Dermis blood vessel endothelial cell (primary cell): ENCODE measurements around the gene FLNA. TPM values are rescaled to one million over a fixed set of nuclear protein-coding genes. Genes with fewer than 3 reads are reported as not detected.
A peak's percentile ranks its signal among the peaks of the same experiment; 100 is the strongest.
"Not testable (repeated sequence)": the region's sequence is repeated elsewhere in the genome, so short reads cannot be mapped to it uniquely, and the experiment has no call there.

Source experiments
- DNase-seq: peaks from one replicate; pipeline ENCODE4 v3.0.0; 2010
- total RNA-seq: library from RNA; depleted of rRNA; stranded (reverse); fragments of >200 nt; gene quantifications from 2 replicates; pipeline ENCODE4 v1.2.3, GENCODE V29; 2014

Gene FLNA
- total RNA-seq, 1 donor from 2014 or later: 1,387 TPM

GRCh38 chrX:154328646-154329045 is 45.8 kb downstream of the FLNA start:
- DNase-seq: no peak

- no peak for DNase-seq
These were observed 47.2 kb downstream of the FLNA start for GRCh38 chrX:154327038-154327820.

DNA sequence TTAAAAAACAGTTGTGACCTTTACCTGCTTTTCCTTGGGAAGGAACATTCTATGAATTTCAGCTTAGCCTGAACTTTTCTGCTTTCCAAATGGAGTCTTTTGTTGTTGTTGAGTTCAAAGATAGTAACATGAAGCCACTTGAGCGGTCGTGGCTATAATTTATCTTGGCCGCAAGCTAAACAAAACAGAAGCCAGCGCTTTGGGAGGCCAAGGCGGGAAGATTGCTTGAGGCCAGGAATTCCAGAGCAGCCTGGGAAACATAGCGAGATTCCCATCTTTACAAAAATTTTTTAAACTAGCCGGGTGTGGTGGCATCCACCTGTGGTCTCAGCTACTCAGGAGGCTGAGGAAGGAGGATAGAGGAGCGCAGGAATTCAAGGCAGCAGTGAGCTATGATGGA is 48.9 kb downstream of the FLNA start:
- DNase-seq: peak; percentile 41

- DNase-seq: no peak
These were observed 50.9 kb downstream of the FLNA start for GRCh38 chrX:154323537-154323936.

- no peak for DNase-seq
These were observed 51.5 kb downstream of the FLNA start for GRCh38 chrX:154322890-154323289.

GRCh38 chrX:154321594-154321993 is 52.8 kb downstream of the FLNA start:
- peak; percentile 5 for DNase-seq

GRCh38 chrX:154321152-154321551 is 53.3 kb downstream of the FLNA start:
- no peak for DNase-seq

DNA sequence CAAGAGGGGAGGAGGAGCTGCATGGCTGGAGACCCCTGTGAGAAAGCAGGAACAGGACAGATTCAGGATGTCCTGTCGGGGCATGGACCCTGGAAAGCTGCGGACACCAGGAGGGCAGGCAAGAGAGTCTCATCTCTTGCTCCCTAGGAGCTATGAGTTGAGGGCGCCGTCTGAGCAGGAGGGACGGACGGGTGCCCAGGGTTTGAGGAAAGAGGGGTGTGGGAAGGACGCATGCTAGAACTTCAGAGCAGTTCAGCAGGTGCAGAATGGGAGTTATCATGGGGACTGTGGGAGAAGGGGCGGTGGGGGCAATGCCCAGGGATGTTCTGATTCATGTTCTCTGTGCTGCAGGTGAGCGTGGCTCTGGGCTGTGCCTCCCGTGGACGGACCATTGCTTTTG is 54.0 kb downstream of the FLNA start:
- no peak for DNase-seq

DNA sequence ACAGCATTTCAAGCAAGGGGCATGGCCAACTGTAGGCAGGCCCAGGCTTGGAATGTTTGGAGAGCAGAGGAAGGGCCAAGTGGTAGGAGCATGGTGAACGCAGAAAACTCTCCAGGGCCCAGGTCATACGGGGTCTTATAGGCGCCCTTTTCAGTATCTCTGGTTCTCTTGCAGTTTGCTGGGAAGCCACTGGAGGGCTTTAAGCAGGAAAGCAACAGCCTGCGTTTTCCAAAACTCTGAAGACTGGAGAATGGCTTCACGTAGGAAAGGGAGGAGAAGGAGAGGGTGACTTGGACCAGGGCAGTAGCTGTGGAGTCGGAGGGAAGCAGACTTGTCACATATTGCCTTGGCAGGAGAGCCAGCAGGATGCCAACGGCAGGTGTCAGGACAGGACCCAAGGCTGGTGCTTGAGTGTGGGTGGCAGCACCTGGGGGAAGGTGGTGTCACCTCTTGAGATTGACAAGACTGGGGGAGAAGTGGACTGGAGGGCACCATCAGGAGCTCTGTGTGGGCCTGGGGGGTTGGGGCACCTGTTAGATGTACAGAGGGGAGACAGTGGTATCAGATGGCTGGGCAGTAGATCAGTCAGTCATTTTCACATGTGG is 56.9 kb downstream of the FLNA start:
- DNase-seq: peak; percentile 58

DNA sequence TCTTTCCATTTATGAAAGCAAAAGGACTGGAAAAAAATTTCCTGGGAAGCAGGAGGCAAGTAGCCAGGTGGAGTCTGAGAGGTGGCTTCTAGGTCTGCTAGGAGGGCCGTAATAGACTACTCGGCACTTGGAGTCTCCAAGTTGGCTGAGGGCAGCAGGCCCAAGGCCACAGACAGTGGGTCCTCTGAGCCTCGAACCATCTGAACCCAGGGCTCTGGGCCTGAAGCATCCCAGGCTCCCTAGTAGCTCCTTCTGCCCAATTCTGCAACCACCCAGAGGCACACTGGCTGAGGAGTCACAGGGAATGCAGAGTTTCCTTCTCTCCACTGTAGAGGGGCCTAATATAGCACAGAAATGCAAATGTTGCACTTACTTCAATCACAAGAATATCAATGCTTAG is 59.0 kb downstream of the FLNA start:
- no peak for DNase-seq

DNA sequence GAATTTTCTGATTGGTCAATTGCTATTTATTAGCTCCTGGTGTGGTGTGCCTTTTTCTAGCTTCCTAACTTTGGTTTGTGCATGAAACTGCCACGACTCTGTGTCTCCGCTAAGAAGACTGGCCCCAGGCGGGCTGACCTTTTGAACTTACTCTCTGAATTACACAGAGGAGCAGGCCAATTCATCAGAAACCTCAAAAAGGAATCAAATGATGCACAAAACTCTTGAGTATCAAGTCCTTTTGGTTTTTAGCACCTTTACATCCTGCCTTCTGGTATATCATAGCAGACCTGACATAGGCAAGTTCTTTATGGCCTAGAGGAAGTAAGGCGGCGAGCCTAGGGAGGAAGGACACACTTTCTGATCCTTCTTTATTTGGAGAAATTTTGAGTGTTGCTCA is 61.3 kb downstream of the FLNA start:
- DNase-seq: no peak

- no peak for DNase-seq
These were observed 62.3 kb downstream of the FLNA start for GRCh38 chrX:154312116-154312515.

DNA sequence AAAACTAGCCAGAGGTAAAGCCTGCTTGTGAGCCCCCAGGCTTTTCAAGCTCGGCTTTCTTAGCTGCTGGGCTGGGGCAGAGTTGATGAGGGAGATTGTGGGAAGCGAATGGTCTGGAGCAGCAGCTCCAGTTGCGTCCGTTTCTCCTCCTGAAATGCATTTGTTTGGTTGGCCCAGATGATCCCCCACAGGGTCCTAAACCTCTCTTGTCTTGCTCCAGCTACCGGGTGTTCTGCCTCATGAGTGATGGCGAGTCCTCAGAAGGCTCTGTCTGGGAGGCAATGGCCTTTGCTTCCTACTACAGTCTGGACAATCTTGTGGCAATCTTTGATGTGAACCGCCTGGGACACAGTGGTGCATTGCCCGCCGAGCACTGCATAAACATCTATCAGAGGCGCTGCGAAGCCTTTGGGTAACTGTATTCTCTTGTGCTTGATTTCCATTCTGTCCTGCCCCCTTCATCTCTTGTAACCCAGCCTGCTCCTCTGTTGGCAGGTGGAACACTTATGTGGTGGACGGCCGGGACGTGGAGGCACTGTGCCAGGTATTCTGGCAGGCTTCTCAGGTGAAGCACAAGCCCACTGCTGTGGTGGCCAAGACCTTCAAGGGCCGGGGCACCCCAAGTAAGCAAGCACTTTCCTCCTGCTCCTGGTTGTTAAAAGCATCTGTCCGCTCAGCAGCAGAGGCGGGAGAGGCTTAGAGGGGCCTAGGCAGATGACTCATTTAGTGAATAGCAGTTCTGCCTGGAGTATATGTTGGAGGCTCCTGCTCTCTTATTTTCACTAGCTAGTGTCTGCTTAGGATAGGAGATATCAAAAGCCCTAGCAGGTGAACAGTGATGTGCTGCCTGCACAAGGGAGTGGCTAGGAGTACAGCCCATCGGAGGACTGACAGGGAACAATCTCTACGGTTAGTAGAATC is 63.6 kb downstream of the FLNA start:
- no peak for DNase-seq

GRCh38 chrX:154309041-154309775 is 65.2 kb downstream of the FLNA start:
- no peak for DNase-seq

- DNase-seq: peak; percentile 70
These were observed 66.1 kb downstream of the FLNA start for GRCh38 chrX:154308108-154308946.

GRCh38 chrX:154307202-154307601 is 67.2 kb downstream of the FLNA start:
- no peak for DNase-seq

DNA sequence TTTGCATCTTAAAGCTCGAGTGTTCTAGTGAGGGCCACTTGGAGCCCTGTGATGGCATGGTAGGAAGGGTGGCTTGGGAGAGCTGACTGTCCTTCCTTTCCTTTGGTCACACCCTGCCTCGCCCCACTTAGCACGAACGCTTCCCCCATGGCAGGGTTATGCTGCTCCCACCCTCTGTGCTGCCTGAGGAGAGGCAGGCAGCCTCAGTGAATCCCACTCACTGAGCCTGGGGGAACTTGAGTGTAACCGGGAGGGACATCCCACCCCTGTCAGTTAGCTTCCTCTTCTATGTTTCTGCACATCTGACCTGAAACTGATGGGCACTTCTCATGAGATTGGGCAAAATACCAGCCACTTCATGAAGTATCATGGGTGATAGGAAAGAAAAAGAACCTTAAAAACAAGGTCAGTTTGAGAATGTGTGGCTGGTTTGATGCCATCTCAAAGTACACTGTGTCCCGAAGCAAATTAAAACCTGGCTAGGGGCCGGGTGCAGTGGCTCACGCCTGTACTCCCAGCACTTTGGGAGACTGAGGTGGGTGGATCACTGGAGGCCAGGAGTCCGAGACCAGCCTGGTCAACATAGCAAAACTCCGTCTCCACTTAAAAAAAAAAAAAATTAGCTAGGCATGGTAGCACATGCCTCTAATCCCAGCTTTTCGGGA is 68.8 kb downstream of the FLNA start:
- no peak for DNase-seq

DNA sequence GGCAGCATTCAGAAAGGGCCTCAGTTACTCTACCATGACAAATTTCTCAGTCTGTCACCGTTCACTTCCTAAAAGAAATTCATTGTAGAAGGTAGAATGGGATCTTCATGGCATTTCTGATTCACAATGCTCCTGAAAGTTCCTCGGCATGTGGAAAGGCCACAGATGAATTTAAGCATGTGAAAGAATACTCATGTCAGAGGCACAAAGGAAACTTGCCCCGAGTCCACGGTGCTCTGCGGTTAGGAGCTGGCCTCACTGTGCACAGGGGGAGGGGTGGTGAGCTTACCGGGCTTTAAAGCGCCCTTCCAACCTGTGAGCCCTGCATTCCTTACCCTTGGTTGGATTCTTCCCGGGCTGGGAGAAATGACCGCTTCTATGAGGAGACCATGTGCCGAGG is 69.6 kb downstream of the FLNA start:
- DNase-seq: no peak

- DNase-seq: no peak
These were observed 71.0 kb downstream of the FLNA start for GRCh38 chrX:154303476-154303875.

- not testable (repeated sequence) for DNase-seq
These were observed 71.4 kb downstream of the FLNA start for GRCh38 chrX:154302998-154303397.

GRCh38 chrX:154300816-154301215 is 73.6 kb downstream of the FLNA start:
- no peak for DNase-seq
